SHP77 treated with DMSO at 0.1 percent for 48 hours (cell line): Measurements from ENCODE around the gene NUAK1.

ENCODE experiments used
- DNase-seq: peaks from one replicate; lab custom pipeline; 2025; lab: John Stamatoyannopoulos, UW

NUAK1 gene

GRCh38 chr12:106109168-106109910, 29.4 kb downstream of the NUAK1 start:
- no peak for DNase-seq

DNA sequence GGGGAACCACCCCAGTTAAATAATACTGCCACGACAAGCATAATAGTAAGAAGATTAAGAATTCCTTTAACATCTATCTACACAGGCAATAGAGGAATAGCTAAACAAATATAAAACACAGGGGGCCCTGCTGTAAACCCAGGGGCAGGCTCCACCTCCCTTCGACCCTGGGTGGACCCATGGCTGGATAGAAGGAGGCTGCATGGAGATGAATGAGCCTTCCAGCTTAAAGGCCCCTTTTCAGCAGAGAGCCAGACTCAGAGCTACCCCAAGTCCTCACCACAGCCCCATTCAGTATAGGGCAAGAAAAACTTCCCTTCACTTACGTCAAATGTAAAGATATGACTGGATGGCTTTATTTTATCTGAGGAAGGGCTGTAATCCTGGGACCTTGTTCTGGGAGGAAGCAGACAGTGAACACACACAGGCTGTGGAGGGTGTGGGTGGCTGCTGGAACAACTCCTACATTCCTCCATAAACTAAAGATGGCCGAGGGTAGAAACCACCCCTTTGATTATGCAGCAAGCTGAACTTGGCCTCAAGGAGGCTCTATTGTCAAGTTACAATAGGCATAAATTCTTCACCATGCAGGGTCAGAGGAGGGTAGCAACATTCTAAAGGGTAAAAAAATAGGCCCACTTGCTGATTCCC, 30.4 kb downstream of the NUAK1 start:
- DNase-seq, result no peak

- no peak for DNase-seq
These were observed 31.2 kb downstream of the NUAK1 start for GRCh38 chr12:106107566-106107965.

- no peak for DNase-seq
These were observed 31.9 kb downstream of the NUAK1 start for GRCh38 chr12:106106892-106107291.

DNA sequence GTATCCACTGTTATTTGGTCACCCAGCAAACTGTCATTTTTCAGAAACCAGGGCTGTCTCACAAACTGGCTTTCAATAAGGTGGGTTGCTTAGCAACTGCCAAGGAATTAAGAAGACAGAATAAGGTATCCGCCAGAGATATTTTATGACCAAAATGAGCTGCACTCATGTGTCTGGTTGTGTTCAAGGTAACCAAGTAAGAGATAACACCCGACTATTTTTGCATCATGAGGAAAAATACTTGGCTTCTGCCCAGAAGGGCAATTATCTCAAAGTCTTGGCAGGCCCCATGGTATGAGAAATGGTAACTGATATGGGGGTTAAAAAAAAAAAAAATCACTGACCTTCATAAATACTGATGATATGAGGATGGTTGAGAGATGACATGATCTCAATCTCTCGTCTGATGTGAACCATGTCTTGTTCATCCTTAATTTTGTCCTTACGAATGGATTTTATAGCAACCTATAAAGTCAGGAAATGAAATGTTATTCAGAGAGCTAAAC, 32.6 kb downstream of the NUAK1 start:
- DNase-seq, result no peak

DNA sequence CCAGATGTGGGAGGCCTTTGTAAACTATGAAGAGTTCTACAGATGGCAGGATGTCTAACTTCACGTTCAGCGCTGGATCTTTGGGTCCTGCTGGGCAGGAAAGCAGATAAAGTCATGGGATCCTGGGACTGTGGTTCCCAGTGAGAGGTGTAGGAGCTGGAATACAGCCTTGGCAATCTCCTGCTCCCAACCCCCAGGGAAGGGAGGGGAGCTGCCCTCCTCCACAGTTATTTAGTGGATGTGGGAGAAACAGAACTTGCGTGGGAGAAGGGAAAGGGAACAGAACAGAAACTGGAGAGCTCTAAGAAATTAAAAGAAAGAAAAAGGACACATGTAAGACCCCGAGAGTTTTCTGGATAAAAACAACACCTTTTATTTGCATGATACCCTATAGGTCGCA, 37.0 kb downstream of the NUAK1 start:
- DNase-seq, result no peak

- DNase-seq, result no peak
These were observed 40.0 kb downstream of the NUAK1 start for GRCh38 chr12:106098691-106099200.

DNA sequence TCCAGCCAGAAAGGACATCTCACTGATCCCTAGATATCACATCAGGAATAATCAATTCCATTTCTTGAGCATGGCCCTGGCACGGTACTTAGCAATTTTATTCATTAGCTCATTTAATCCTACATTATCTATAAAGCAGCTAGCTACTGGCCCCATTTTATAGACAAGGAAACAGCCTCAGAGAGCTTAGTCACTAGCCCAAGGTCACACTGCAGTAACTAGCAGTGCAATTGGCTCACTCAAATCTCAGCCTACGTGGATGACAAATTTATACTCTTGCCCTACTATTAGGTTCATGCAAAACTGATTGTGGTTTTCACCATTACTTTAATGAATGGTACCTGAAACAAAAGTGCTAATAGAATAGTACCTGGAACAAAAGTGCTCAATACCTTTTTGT, 41.7 kb downstream of the NUAK1 start:
- no peak for DNase-seq

GRCh38 chr12:106096376-106096775, 42.4 kb downstream of the NUAK1 start:
- DNase-seq, result no peak

GRCh38 chr12:106094304-106094703, 44.5 kb downstream of the NUAK1 start:
- DNase-seq, result no peak

DNA sequence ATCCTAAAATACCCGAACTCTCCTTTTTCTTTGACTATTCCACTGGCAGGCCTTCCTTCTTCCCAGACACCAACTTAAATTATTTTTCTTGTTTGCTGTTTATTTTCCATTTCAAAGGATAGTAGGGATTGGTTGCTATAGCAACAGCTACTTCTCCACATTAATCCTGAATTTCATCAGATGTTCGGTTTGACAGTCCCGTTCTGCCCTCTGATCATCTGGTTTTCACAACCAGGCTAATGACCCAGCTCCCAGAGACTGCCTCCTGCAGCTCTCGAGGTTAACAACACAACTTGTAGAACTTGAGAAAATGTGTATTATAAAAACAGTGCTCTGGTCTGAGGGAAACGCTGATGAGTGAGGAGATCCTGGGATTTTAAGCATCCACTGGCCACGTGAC, 45.5 kb downstream of the NUAK1 start:
- no peak for DNase-seq

GRCh38 chr12:106091446-106091820, 47.3 kb downstream of the NUAK1 start:
- DNase-seq, result no peak

GRCh38 chr12:106090591-106091445, 47.9 kb downstream of the NUAK1 start:
- DNase-seq, result no peak

DNA sequence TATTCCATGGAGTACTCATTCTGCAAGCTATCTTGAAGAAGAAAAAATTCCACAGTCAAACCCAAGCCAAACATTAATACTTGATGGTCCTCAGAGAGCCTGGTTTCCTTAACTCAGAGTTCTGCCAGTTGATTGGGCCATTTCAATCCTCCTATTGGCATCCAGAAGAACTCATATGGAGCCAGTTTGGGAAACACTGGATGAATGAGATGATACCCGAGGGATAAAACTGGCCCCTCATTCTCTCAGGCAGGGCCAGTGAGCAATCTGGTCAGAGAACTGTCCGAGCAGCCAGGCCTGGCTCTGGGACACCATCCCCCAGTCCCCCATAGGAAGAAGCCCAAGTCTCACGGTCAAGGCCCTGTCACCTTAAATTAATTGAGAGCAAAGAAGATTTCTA, 48.8 kb downstream of the NUAK1 start:
- no peak for DNase-seq

DNA sequence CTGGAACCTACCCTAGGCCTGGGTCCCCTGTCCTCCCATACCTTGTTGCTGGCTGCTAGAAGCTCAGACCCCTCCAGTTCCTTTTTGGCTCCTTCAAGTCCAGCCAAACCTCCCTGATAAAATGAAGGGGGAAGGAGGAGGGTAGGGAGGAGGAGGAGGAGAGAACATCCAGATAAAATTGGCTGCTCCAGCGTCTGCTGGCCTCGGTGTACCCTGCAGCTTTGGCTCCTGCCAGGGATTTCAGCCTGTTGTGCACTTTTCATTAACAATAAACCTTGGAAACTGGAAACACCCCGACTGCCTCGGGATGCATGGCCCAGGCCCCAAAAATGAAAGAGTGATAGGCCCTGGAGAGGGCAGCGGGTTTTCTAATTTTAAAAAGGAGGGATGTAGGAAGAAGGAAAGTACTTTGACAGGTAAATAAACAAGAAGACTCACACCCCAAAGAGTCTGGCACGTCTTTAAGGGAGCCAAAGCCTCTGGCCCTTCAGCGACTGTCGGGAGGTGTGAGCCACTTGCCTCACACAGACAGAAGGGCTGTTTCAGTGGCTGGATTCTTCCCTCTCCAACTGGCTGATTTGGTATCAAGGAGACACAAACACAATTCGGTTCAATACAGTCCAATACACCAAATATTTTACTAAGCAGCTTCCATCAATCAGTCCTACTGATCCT, 49.8 kb downstream of the NUAK1 start:
- DNase-seq, result no peak

DNA sequence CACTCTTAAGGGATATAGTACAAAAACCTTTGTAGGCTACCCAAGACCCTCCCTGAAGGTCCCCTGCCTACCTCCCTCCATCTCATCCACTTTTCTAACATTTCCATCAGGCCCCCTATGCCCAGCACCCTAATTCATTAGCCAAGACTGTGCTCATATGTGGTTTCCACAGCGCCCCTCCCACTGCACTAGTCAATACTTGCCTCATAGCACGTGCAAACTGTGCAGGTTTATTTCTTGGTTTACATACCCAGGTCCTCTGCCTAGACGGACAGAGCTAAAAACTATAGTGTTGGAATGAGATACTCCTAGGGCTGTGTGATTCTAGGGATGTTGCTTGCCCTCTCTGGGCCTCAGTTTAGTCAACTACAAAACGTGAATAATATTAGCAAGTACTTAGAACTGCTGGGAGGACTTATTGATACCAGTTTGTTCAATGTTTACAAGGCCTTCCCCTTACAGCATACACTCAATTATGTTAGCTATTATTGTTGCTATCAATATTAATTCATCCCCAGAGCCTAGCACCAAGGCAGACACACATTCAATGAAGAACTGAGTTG, 50.4 kb downstream of the NUAK1 start:
- no peak for DNase-seq

DNA sequence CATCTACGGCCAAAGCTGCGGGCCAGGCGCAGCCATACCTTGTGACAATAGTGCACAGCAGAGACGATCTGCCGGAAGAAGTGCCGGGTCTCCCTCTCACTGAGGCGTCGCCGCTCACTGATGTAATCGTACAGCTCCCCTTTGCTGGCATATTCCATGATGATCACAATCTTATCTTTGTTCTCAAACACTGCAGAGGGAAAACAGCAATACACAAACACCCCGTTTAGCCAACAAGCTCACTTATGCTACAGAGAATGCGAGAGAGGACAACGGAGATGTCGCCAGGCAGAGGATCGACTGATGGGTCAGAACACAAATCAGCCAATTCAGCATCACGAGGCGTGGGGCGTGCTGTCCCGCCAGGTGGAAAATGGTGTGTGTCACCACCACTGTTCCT, 52.1 kb downstream of the NUAK1 start:
- DNase-seq, result no peak

- DNase-seq, result no peak
These were observed 53.5 kb downstream of the NUAK1 start for GRCh38 chr12:106085213-106085612.

DNA sequence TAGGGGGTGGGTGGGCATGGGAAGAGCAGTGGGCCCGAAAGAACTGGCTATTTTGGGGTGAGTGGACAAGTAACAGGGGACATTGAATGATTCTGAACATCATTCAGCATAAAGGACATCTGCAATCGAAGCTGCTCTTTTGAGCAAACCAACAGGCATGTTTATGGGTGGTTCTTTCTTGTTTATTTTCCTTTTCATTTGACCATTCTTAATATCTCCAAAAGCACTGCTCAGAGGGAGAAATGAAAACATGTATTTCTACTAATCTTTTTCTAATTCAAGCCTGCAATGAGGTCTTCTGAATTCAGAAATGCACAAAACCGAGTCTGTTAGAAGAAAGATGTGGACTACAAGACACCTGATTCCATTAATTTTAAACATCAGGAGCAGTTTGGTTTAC, 54.0 kb downstream of the NUAK1 start:
- no peak for DNase-seq

DNA sequence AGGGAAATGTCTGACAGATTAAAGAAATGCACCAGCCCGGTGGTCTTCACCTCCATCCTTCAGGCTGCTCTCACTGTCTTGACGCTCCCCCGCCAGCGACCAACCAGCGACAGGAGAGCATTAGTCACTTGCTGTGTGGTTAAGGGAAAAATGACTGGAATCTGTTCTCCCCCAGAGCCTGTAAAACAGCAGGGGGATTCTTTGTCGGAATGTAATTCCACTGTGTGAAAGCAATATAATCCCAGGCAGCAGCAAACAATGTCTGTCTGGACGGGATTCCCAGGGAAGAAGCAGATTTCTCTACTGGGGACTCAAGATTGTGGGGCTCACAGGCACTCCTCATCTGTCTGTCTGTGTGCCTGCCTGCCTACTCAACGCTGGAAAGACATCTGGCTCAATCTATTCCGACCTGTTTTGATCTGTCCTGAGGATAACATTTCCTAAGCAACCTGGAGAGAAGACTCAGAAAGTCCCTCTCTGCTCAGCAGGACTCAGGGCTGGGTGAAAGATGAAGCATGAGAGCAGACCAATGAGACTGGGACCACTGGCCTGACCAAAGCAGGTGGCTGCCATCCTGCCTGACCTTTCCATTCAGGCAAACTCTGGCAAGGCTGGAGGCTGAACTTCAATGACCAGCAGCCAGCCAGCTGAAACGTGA, 54.6 kb downstream of the NUAK1 start:
- no peak for DNase-seq
